ENCODE data around the gene DGCR8.

Gene DGCR8

DNA sequence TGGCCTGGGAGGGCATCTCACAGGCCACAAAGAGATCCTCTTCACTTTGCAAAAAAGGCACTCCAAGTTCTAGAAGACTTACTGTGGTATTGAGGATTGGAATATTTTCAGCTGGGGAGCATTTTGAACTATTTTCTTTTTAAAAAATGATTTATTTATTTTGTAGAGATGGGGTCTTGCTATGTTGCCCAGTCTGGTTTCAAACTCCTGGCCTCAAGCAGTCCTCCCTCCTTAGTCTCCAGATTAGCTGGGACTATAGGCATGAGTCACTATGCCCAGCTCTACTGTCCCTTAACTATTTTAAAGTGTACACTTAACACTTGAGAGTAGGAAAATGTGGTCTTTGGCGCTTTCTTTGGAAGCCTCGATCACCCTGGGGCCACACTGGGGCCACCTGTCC lies 24.9 kb upstream of the DGCR8 start:
- no peak for TF ChIP-seq EZH2 (IDR thresholded peaks at IDR 0.05; ENCODE audit: borderline replicate concordance, low read depth, low read length, severe bottlenecking)
- TF ChIP-seq, protein P1, sequence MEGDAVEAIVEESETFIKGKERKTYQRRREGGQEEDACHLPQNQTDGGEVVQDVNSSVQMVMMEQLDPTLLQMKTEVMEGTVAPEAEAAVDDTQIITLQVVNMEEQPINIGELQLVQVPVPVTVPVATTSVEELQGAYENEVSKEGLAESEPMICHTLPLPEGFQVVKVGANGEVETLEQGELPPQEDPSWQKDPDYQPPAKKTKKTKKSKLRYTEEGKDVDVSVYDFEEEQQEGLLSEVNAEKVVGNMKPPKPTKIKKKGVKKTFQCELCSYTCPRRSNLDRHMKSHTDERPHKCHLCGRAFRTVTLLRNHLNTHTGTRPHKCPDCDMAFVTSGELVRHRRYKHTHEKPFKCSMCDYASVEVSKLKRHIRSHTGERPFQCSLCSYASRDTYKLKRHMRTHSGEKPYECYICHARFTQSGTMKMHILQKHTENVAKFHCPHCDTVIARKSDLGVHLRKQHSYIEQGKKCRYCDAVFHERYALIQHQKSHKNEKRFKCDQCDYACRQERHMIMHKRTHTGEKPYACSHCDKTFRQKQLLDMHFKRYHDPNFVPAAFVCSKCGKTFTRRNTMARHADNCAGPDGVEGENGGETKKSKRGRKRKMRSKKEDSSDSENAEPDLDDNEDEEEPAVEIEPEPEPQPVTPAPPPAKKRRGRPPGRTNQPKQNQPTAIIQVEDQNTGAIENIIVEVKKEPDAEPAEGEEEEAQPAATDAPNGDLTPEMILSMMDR (IDR thresholded peaks at IDR 0.05; ENCODE audit: borderline replicate concordance, extremely low read depth, low read length, poor library complexity, severe bottlenecking) = no peak
- H3K4me1 ChIP-seq (ENCODE audit: insufficient read depth, low read length) = no peaks in the 10 kb centered on the region
- H3K36me3 ChIP-seq (ENCODE audit: insufficient read depth, low read length) = peaks cover 53% of the 10 kb centered on the region
- H3K27me3 ChIP-seq (ENCODE audit: insufficient read depth, low read length, poor library complexity) = no peaks in the 10 kb centered on the region
- no peak overlapping the region for H2AFZ ChIP-seq (ENCODE audit: low read depth, low read length)
- DNase-seq (no peak), ATAC-seq (ENCODE audit: insufficient read depth, low read depth) (no peak)
- H3K9ac ChIP-seq (ENCODE audit: low read depth, low read length) = no peak overlapping the region
- H3K27ac ChIP-seq (ENCODE audit: low read length) = no peak overlapping the region
- H4K20me1 ChIP-seq (ENCODE audit: insufficient read depth, low read length) = peaks cover 14% of the 10 kb centered on the region
- H3K4me2 ChIP-seq (ENCODE audit: insufficient read depth, low read length) = no peak overlapping the region
- H3K9me3 ChIP-seq (ENCODE audit: insufficient read depth, low read length, severe bottlenecking) = no peaks in the 10 kb centered on the region
- H3K79me2 ChIP-seq (ENCODE audit: insufficient read depth, low read length) = no peaks in the 10 kb centered on the region
- H3K4me3 ChIP-seq (ENCODE audit: low read depth in 1 of 2, low read length in 2 of 2) = no peak overlapping the region

DNA sequence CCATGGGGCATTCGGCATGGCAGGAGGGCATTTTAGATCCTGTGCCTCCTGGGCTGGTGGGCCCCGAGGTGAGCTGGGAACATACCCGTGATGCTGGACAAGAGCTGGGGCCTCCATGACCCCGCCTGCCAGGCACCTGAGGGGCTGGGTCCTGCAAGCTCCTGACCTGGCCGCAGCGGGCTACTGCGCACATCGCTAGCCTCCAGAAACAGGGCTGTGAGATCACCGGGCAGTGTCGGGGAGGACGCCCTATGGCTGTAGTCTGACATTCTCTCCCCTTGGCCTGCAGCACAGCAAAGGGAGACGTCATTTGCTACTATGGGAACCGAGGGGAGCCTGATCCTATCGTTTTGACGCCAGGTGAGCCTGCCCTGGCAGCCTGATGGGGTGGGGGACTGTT lies 24.4 kb upstream of the DGCR8 start:
- Histone ChIP-seq H3K4me2 (ENCODE audit: insufficient read depth, low read length) (no peak overlapping the region), H3K4me3 (ENCODE audit: low read depth in 1 of 2, low read length in 2 of 2) (no peak overlapping the region), H3K27me3 (ENCODE audit: insufficient read depth, low read length, poor library complexity) (no peaks in the 10 kb centered on the region), H3K9ac (ENCODE audit: low read depth, low read length) (no peak overlapping the region), H3K36me3 (ENCODE audit: insufficient read depth, low read length) (peaks cover 53% of the 10 kb centered on the region), H3K4me1 (ENCODE audit: insufficient read depth, low read length) (no peaks in the 10 kb centered on the region), H3K79me2 (ENCODE audit: insufficient read depth, low read length) (no peaks in the 10 kb centered on the region), H2AFZ (ENCODE audit: low read depth, low read length) (no peak overlapping the region), H3K27ac (ENCODE audit: low read length) (no peak overlapping the region), H3K9me3 (ENCODE audit: insufficient read depth, low read length, severe bottlenecking) (no peaks in the 10 kb centered on the region), H4K20me1 (ENCODE audit: insufficient read depth, low read length) (peaks cover 14% of the 10 kb centered on the region)
- no peak for DNase-seq
- no peak for TF ChIP-seq EZH2 (IDR thresholded peaks at IDR 0.05; ENCODE audit: borderline replicate concordance, low read depth, low read length, severe bottlenecking)
- TF ChIP-seq, protein P1 (IDR thresholded peaks at IDR 0.05; ENCODE audit: borderline replicate concordance, extremely low read depth, low read length, poor library complexity, severe bottlenecking) = no peak
- no peak for ATAC-seq (ENCODE audit: insufficient read depth, low read depth)

DNA sequence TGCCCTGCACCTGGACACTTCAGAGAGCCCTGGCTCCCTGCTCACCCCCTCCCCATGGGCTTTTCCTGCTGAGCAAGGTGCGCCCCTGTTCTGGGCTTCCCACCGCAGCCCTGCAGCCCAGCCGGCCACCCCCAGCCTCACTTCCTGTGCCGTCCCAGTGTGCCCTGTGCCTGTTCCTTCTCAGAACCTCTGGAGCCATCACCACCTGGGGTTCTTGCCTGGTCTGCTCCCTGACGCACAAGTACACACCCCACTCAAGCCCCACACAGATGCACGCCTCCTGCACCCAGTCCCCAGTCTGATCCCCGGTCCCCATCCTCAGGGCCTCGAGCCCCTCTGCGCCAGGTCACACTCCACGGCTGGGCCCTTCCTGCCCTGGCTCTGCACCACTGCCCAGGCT lies 23.9 kb upstream of the DGCR8 start:
- TF ChIP-seq, protein P1 (IDR thresholded peaks at IDR 0.05; ENCODE audit: borderline replicate concordance, extremely low read depth, low read length, poor library complexity, severe bottlenecking) = no peak
- TF ChIP-seq EZH2 (IDR thresholded peaks at IDR 0.05; ENCODE audit: borderline replicate concordance, low read depth, low read length, severe bottlenecking) = no peak
- Histone ChIP-seq H3K4me1 (ENCODE audit: insufficient read depth, low read length) (no peaks in the 10 kb centered on the region), H3K36me3 (ENCODE audit: insufficient read depth, low read length) (peaks cover 55% of the 10 kb centered on the region), H3K79me2 (ENCODE audit: insufficient read depth, low read length) (no peaks in the 10 kb centered on the region), H3K9ac (ENCODE audit: low read depth, low read length) (no peak overlapping the region), H2AFZ (ENCODE audit: low read depth, low read length) (no peak overlapping the region), H3K9me3 (ENCODE audit: insufficient read depth, low read length, severe bottlenecking) (no peaks in the 10 kb centered on the region), H4K20me1 (ENCODE audit: insufficient read depth, low read length) (peaks cover 14% of the 10 kb centered on the region), H3K4me3 (ENCODE audit: low read depth in 1 of 2, low read length in 2 of 2) (no peak overlapping the region), H3K27ac (ENCODE audit: low read length) (no peak overlapping the region), H3K27me3 (ENCODE audit: insufficient read depth, low read length, poor library complexity) (no peaks in the 10 kb centered on the region), H3K4me2 (ENCODE audit: insufficient read depth, low read length) (no peak overlapping the region)
- DNase-seq = no peak
- no peak for ATAC-seq (ENCODE audit: insufficient read depth, low read depth)
